Liver (tissue), 9 donors: Measurements from ENCODE around the gene TTC4. TPM values are rescaled to one million over a fixed set of nuclear protein-coding genes. Genes with fewer than 3 reads are reported as not detected.

Experiments used
- DNase-seq: peaks from one replicate; pipeline ENCODE4 v3.0.0-alpha.2; 2017; ENCODE audit warnings: low spot score
- H3K27ac ChIP-seq, 2 donors: one replicate each; pipeline ENCODE4 v1.7.0; 2013; ENCODE audit warnings: inconsistent platforms in 2 of 2, low read length in 2 of 2, control low read depth in 1 of 2, low read depth in 1 of 2, mild to moderate bottlenecking in 1 of 2
- H3K27me3 ChIP-seq, 4 donors: one replicate each; pipeline versions ENCODE4 v1.6.1 to v1.7.0; 2013; ENCODE audit warnings: low read length in 3 of 4, inconsistent platforms in 1 of 4, mild to moderate bottlenecking in 1 of 4, moderate library complexity in 1 of 4; ENCODE audit not compliant: control insufficient read depth in 4 of 4, insufficient read depth in 4 of 4
- H3K36me3 ChIP-seq, 4 donors: one replicate each; pipeline versions ENCODE4 v1.6.1 to v1.7.0; 2013; ENCODE audit warnings: low read length in 3 of 4, mild to moderate bottlenecking in 3 of 4, low read depth in 1 of 4, moderate library complexity in 1 of 4; ENCODE audit not compliant: control insufficient read depth in 4 of 4, insufficient read depth in 3 of 4
- H3K4me1 ChIP-seq, 4 donors: one replicate each; pipeline versions ENCODE4 v1.6.1 to v1.7.0; 2013; ENCODE audit warnings: low read length in 3 of 4, mild to moderate bottlenecking in 3 of 4, moderate library complexity in 1 of 4; ENCODE audit not compliant: control insufficient read depth in 4 of 4, insufficient read depth in 4 of 4
- H3K4me3 ChIP-seq, 3 donors: one replicate each; pipeline versions ENCODE4 v1.6.1 to v1.7.0; 2013; ENCODE audit warnings: low read length in 3 of 3, control low read depth in 1 of 3, low read depth in 1 of 3, mild to moderate bottlenecking in 1 of 3
- H3K9ac ChIP-seq, 2 donors: one replicate each; pipeline ENCODE4 v1.7.0; 2013; ENCODE audit warnings: low read length in 2 of 2, mild to moderate bottlenecking in 2 of 2, moderate library complexity in 2 of 2, control low read depth in 1 of 2, low read depth in 1 of 2
- H3K9me3 ChIP-seq, 4 donors: one replicate each; pipeline versions ENCODE4 v1.6.1 to v1.7.0; 2013; ENCODE audit warnings: low read length in 3 of 4; ENCODE audit not compliant: control insufficient read depth in 4 of 4
- ATF3 ChIP-seq: IDR thresholded peaks from 2 replicates; pipeline ENCODE4 v1.6.1; 2016; ENCODE audit warnings: antibody characterized with exemption
- CTCF ChIP-seq: fragments of 150-350 bp; IDR thresholded peaks from 2 replicates; pipeline ENCODE4 v1.5.1; 2017; ENCODE audit warnings: improper control_type of control experiment, low read depth, low read length; ENCODE audit not compliant: missing input control
- EGR1 ChIP-seq, 2 donors: IDR thresholded peaks; 2 replicates each; pipeline ENCODE4 v1.6.1; 2016 to 2018; ENCODE audit warnings: antibody characterized with exemption in 2 of 2, low read depth in 2 of 2
- FOXA1 ChIP-seq: IDR thresholded peaks from 2 replicates; pipeline ENCODE4 v1.6.1; 2016; ENCODE audit warnings: antibody characterized with exemption
- FOXA2 ChIP-seq: IDR thresholded peaks from 2 replicates; pipeline ENCODE4 v1.6.1; 2016; ENCODE audit warnings: antibody characterized with exemption
- GABPA ChIP-seq, 2 donors: IDR thresholded peaks in 1 of 2; conservative IDR thresholded peaks in 1 of 2; 2 replicates each; pipeline ENCODE4 v1.6.1; 2016; ENCODE audit warnings: antibody characterized with exemption in 2 of 2, mild to moderate bottlenecking in 1 of 2, moderate library complexity in 1 of 2
- HNF4A ChIP-seq, 2 donors: conservative IDR thresholded peaks; 2 replicates each; pipeline ENCODE4 v1.6.1; 2016; ENCODE audit warnings: antibody characterized with exemption in 2 of 2, mild to moderate bottlenecking in 2 of 2
- HNF4G ChIP-seq: IDR thresholded peaks from 2 replicates; pipeline ENCODE4 v1.6.1; 2016; ENCODE audit warnings: antibody characterized with exemption
- JUND ChIP-seq, 2 donors: IDR thresholded peaks; 2 replicates each; pipeline ENCODE4 v1.6.1; 2016; ENCODE audit warnings: antibody characterized with exemption in 2 of 2
- MAX ChIP-seq: IDR thresholded peaks from 2 replicates; pipeline ENCODE4 v1.6.1; 2016; ENCODE audit warnings: antibody characterized with exemption
- NR2F2 ChIP-seq: IDR thresholded peaks from 2 replicates; pipeline ENCODE4 v1.6.1; 2016; ENCODE audit warnings: antibody characterized with exemption
- RAD21 ChIP-seq, 2 donors: IDR thresholded peaks; 2 replicates each; pipeline ENCODE4 v1.6.1; 2016; ENCODE audit warnings: antibody characterized with exemption in 2 of 2, mild to moderate bottlenecking in 2 of 2
- REST ChIP-seq: IDR thresholded peaks from 2 replicates; pipeline ENCODE4 v1.6.1; 2016; ENCODE audit warnings: antibody characterized with exemption, mild to moderate bottlenecking
- RXRA ChIP-seq, 2 donors: IDR thresholded peaks; 2 replicates each; pipeline ENCODE4 v1.6.1; 2017 to 2018; ENCODE audit warnings: antibody characterized with exemption in 2 of 2, mild to moderate bottlenecking in 1 of 2
- SP1 ChIP-seq: IDR thresholded peaks from 2 replicates; pipeline ENCODE4 v1.6.1; 2018; ENCODE audit warnings: antibody characterized with exemption, mild to moderate bottlenecking
- TAF1 ChIP-seq: conservative IDR thresholded peaks from 2 replicates; pipeline ENCODE4 v1.6.1; 2016; ENCODE audit warnings: antibody characterized with exemption, mild to moderate bottlenecking
- YY1 ChIP-seq: IDR thresholded peaks from 2 replicates; pipeline ENCODE4 v1.6.1; 2016; ENCODE audit warnings: antibody characterized with exemption, mild to moderate bottlenecking
- ZBTB33 ChIP-seq: IDR thresholded peaks from 2 replicates; pipeline ENCODE4 v1.6.1; 2016; ENCODE audit warnings: antibody characterized with exemption
- WGBS: extraction: QIAGEN DNeasy Blood & Tissue Kit; methylation state at CpG from one replicate; pipeline ENCODE4 v1.1.7; 2013; 5-methylcytosine and 5-hydroxymethylcytosine counted together
- polyA plus RNA-seq, 2 donors: library from polyadenylated mRNA; stranded (reverse) in 1 of 2; unstranded in 1 of 2; fragments of 200-250 nt in 1 of 2; fragments of >200 nt in 1 of 2; fragmentation: Nextera tagmentation in 1 of 2; extraction: Ambion mirVana in 1 of 2; gene quantifications; one replicate each; pipeline versions ENCODE4 v1.2.1 to v1.2.3, GENCODE V29; 2013 to 2015
- total RNA-seq, 2 donors: library from RNA; depleted of rRNA; stranded (reverse); fragments of >200 nt; gene quantifications; one replicate each; pipeline ENCODE4 v1.2.3, GENCODE V29; 2014
- donor health status: healthy.
- donor health status: healthy.
- donor health status: healthy.
- donor health status: healthy.
- donor health status: healthy.

Gene TTC4
- total and polyA plus RNA-seq, 4 donors, result 6.9 to 10.9 (median 8.1) TPM

GRCh38 chr1:54745274-54745673, 29.6 kb downstream of the TTC4 start:
- H3K36me3 ChIP-seq, result peaks cover 2 to 25% (median 18%) of the 10 kb centered on the region in 4 donors
- no peak for TF ChIP-seq TAF1
- TF ChIP-seq ATF3, result no peak
- TF ChIP-seq RXRA (IDR thresholded peaks at IDR 0.05), result no peak
- TF ChIP-seq HNF4A (conservative IDR thresholded peaks at IDR 0.05), result no peak
- no peak for TF ChIP-seq SP1
- no peak for TF ChIP-seq FOXA2
- no peak for TF ChIP-seq YY1
- no peak for TF ChIP-seq JUND (IDR thresholded peaks at IDR 0.05)
- no peak for TF ChIP-seq CTCF
- no peak for TF ChIP-seq EGR1 (IDR thresholded peaks at IDR 0.05; ENCODE audit: low read depth in 2 of 2)
- no peak for TF ChIP-seq RAD21 (IDR thresholded peaks at IDR 0.05)
- TF ChIP-seq MAX, result no peak
- TF ChIP-seq HNF4G, result no peak
- no peak for TF ChIP-seq GABPA (IDR thresholded peaks at IDR 0.05 in 1 of 2, conservative IDR thresholded peaks at IDR 0.05 in 1 of 2)
- TF ChIP-seq FOXA1, result no peak
- TF ChIP-seq REST, result no peak
- TF ChIP-seq NR2F2, result no peak
- TF ChIP-seq ZBTB33, result no peak
- DNase-seq, result no peak
- no peaks in the 10 kb centered on the region for H3K27me3 ChIP-seq
- H3K27ac ChIP-seq, result no peak overlapping the region
- H3K4me1 ChIP-seq, result no peaks in the 10 kb centered on the region
- no peaks in the 10 kb centered on the region for H3K9me3 ChIP-seq
- 68% methylated on average over 6 of the region's 6 CpGs for WGBS
- H3K9ac ChIP-seq, result no peak overlapping the region
- no peak overlapping the region for H3K4me3 ChIP-seq
